IPS-NIHi7 (cell line): ENCODE measurements around the gene ZNF578.
"Not testable (repeated sequence)": the region's sequence is repeated elsewhere in the genome, so short reads cannot be mapped to it uniquely, and the experiment has no call there.

ENCODE experiments used
- DNase-seq: peaks from one replicate; pipeline ENCODE4 v3.0.0; 2012; ENCODE audit warnings: mixed read lengths; ENCODE audit errors: extremely low spot score

The ZNF578 gene

GRCh38 chr19:52516191-52516590, 62.8 kb downstream of the ZNF578 start:
- no peak for DNase-seq

GRCh38 chr19:52518646-52519045, 65.3 kb downstream of the ZNF578 start:
- DNase-seq = no peak

- not testable (repeated sequence) for DNase-seq
Observed at GRCh38 chr19:52519175-52519574, 65.8 kb downstream of the ZNF578 start.

GRCh38 chr19:52520013-52520412, 66.7 kb downstream of the ZNF578 start:
- no peak for DNase-seq

GRCh38 chr19:52522551-52522950, 69.2 kb downstream of the ZNF578 start:
- DNase-seq = peak; percentile 49

GRCh38 chr19:52524086-52524485, 70.7 kb downstream of the ZNF578 start:
- DNase-seq = no peak

- peak; percentile 85 for DNase-seq
Observed at GRCh38 chr19:52527134-52527955, 74.0 kb downstream of the ZNF578 start, which contains the start of gene ZNF808. Gene ZNF808, plus strand, starts transcription at chr19:52527668. Its CDS starts 15,617 bp downstream, at chr19:52543285.

- DNase-seq = peak; percentile 9
Observed at GRCh38 chr19:52527956-52528351, 74.6 kb downstream of the ZNF578 start.

GRCh38 chr19:52532480-52532879, 79.1 kb downstream of the ZNF578 start:
- no peak for DNase-seq

- no peak for DNase-seq
Observed at GRCh38 chr19:52533901-52534300, 80.5 kb downstream of the ZNF578 start.

GRCh38 chr19:52535385-52535770, 82.0 kb downstream of the ZNF578 start:
- DNase-seq = not testable (repeated sequence)

- DNase-seq = peak; percentile 80
Observed at GRCh38 chr19:52535771-52536447, 82.6 kb downstream of the ZNF578 start.

GRCh38 chr19:52536448-52536800, 83.1 kb downstream of the ZNF578 start:
- peak; percentile 21 for DNase-seq

- not testable (repeated sequence) for DNase-seq
Observed at GRCh38 chr19:52538815-52539214, 85.5 kb downstream of the ZNF578 start.

- not testable (repeated sequence) for DNase-seq
Observed at GRCh38 chr19:52541176-52541575, 87.8 kb downstream of the ZNF578 start.

GRCh38 chr19:52541608-52542007, 88.3 kb downstream of the ZNF578 start:
- DNase-seq = no peak

- DNase-seq = not testable (repeated sequence)
Observed at GRCh38 chr19:52542541-52542940, 89.2 kb downstream of the ZNF578 start.

- no peak for DNase-seq
Observed at GRCh38 chr19:52542984-52543664, 89.8 kb downstream of the ZNF578 start.

GRCh38 chr19:52554216-52554971, 101.0 kb downstream of the ZNF578 start:
- DNase-seq = no peak

- no peak for DNase-seq
Observed at GRCh38 chr19:52557231-52557995, 104.1 kb downstream of the ZNF578 start.
